HG02884 (cell line): ENCODE measurements around the gene PCDH20.
"Not testable (repeated sequence)": the region's sequence is repeated elsewhere in the genome, so short reads cannot be mapped to it uniquely, and the experiment has no call there.

Experiments
- ATAC-seq: cut with Tn5 transposase; IDR thresholded peaks from one replicate; pipeline ENCODE4 v1.9.1; 2021; ENCODE audit warnings: mild to moderate bottlenecking, moderate library complexity; ENCODE audit not compliant: unreplicated experiment

PCDH20 gene

DNA sequence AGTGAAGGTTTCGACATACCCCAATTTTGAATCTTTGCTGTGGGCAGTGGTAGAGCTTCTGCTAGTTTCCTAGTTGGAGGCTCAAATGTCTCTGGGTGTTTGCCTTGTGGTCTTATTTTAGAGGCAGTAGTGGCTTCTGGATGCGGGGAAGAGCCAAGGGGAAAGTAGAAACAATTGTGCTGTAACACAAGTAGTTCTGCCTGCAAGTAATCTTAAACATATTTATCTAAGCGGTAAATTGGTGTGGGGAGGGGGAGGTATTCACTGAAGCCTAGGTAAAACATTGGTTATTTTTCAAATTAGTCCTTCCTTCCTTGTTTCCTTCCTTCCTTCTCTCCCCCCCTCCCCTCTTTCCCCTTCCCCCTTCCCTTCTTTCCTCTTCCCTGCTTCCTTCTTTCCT, at the start of gene PCDH20:
PCDH20 (minus strand) TSS at position 101 of the 400 bp plus-strand sequence. CDS start 691 bp downstream, outside the sequence.
- ATAC-seq: no peak

DNA sequence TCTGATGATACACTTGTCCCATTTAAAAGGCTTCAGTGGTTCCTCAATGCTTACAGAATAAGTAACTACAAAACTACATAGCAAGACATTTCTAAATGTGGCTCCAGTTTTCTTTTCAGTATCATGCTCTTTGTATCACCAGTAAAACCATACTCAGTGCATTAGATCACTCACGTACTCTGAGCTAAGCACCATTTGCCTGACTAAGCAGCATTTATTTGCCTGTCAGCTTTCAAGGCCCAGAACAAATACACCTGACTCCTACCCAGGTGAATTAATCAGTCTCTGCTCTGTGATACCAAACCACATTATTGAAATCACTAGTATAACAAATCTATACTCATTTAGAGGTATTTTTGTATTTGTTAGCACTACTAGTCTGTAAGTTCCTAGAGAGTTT, 47.4 kb upstream of the PCDH20 start:
- no peak for ATAC-seq

DNA sequence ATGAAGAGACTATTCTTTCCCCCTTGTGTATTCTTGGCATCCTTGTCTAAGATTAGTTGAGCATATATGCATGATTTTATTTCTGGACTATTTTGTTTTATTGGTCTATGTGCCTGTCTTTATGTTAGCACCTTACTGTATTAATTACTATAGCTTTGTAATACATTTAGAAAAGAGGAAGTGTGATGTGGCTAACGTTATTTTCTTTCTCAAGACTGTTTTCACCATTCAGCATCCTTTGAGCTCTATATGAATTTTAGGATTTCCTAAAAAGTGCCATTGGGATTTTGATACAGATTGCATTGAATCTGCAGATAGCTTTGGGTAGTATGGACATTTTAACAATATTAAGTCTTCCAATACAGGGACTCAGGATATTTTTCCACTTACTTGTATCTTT, 37.5 kb upstream of the PCDH20 start:
- no peak for ATAC-seq

DNA sequence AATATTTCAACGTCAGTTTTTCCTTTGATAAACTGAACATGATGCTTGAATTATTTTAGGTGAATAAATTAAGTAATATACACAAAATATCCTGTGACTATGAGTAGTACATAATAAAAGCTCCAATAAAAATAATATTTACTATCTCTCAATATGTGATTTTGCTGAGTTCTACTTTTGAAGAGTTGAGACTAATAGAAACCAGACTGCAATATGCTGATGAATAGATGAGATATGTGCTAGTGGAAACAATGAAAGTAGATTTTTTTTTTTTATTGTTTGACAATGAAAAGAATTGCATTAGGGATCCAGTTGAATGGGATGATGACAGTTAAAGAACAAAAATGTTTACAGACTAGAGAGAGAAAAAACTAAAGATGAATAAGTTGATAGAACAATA, 16.4 kb upstream of the PCDH20 start:
- no peak for ATAC-seq

- ATAC-seq: no peak
These were observed 8.3 kb upstream of the PCDH20 start for GRCh38 chr13:61423915-61424314.

- ATAC-seq: no peak
These were observed 1.5 kb upstream of the PCDH20 start for GRCh38 chr13:61417086-61417570.

DNA sequence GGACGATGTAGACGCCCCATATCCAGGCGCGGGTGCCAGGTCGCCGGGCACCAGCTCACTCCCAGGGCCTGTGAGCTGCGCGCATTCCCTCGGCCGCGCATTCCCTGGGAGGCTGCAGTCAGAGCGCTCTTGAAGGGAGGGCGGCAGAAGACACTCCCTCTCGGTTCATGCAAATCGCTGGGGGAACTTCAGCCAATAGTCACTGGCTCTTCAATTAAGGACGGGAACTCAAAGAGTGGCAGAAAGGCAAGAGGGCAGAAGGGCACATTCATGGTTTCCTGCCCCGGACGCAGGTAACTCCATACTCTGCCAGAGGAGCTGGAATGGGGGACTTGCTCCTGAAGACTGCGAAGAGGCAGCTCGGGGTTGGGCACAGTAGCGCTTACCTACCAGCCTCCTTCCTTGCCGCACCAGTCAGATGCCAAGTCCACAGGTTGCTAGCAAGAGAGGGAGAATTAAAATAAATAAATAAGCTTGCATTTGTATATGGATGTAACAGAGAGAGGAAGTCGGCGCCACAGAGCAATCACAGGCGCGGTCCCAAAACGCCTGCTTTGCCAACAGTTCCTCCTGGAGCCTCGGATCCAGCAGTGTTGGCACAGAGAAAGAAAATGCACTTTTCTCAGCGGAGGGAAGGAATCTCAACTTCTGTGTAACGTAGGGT, 459 bp downstream of the PCDH20 start:
- ATAC-seq: no peak

- no peak for ATAC-seq
These were observed 977 bp downstream of the PCDH20 start for GRCh38 chr13:61414686-61415057.

DNA sequence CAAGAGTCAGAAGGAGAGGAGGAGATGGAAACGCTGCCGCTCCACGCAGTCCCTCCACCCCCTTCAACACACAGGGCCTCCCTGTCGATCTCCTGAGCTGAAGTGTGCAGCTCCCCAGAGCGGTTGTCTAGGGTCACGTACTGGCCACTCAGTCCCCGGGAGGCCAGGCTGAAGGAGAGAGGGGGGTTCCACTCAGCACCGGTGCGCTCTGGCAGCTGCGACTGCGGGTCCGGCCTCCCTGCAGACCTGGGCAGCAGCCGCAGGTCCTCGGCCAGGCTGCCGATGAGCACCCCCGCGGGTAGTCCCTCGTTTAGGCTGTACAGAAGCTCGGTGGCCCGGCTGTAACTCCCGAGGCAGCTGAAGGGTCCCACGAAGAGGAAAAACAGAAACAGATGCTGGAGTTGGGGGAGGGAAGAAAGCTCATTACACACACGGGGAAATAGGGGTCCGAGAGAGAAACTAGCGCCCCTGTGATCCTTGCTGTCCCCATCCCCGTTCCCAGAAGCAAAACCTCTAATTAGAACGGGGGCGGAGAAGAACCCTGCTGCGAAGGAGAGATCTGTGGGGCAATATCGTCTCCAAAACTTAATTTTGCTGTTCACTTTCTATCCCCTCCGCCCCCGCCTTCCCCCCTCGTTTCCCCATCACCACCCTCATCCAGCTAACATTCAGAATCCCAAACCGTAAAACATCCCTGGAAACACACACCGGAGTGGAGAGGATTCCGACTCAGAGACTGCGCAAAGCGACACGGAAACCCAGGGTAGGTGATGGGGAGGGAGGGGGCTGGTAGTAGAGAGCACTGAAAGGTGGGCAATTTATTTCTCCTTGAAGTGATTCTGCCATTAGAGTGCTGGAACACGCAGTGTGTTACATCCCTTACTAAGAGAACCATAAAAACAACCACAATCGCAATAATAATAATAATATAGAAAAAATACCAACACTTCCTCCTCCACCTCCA, 1.8 kb downstream of the PCDH20 start:
- no peak for ATAC-seq

DNA sequence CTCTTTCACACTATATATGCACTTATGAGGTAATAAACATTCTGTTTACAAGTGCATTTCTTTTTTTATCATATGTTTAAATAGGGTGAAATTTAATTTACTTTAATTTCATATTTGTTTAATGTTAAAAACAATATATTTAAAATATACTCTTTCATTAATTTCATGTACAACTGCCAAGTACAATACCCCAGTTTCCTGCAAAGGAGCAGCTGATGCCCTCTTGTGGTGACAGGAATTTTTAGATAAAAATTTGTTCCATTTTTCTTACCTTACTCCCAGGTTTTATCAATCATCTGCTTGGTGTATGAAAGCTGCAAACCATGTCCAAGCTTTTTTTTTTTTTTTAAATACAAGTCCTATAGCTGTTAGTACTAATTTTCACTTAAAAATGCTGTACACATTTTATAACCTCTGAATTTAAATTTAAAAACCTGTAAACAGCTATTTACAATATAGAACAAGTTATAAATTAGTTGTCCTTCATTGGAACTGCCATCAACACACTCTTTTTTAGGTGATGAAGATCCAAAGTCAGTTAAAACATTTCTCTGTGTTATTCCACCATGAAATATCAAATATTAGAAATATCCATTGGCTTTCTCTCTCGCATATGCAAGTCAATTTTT, 4.9 kb downstream of the PCDH20 start:
- no peak for ATAC-seq

- ATAC-seq: no peak
These were observed 5.4 kb downstream of the PCDH20 start for GRCh38 chr13:61410266-61410665.

DNA sequence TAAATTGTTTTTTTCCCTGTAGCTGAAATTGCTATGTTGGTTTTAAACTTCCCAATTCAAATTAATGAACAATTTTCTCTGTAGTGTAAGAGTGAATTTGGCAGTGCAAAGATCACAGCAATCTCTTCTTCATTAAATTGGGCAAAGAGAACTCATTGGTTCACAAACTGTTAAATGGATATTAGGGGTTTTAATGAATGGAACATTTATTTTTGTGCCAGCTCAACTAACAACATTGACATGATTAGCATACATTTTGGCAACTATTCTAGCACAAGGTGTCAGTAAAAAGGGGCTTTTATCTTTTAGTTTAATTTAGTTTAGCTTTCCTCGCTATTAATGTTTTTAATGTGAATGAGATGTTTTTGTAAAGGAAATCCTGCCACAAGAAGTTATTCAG, 7.1 kb downstream of the PCDH20 start:
- no peak for ATAC-seq

DNA sequence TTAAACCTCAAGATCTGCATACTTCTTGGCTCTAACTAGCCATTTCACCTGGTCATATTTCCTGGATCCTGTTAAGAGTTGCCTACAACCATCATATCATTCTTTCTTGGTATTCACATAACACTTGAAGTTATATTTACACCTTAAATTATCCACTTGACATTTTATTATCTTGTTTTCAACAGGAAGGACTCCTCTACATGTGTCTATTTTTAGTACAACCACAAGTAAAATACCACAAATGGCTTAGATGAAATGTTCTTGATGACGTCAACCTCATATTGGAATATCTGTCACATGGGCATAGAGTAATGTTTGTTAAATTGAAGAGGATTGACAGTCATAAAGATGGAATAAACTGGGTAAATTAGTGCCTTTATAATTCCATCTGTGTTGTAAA, 9.4 kb downstream of the PCDH20 start:
- no peak for ATAC-seq

DNA sequence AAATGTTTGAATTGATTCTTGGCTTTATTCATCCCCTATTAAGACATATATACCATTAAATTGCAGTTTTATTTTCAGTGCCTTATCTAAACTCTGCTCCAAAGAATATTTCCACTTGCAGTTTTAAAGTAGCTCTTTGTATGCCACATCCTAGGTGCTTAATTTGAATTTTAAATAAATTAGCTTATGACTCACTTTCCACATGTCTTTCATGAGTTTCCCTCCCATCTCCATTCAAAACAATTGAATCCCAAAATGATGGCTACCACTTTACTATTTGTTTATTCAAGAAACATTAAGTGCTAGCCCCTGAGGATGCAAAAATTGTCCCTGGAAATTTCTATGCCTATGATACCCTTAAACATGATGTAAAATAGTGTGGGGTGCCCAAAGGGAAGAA, 19.5 kb downstream of the PCDH20 start:
- no peak for ATAC-seq

- no peak for ATAC-seq
These were observed 24.2 kb downstream of the PCDH20 start for GRCh38 chr13:61391426-61391825.

DNA sequence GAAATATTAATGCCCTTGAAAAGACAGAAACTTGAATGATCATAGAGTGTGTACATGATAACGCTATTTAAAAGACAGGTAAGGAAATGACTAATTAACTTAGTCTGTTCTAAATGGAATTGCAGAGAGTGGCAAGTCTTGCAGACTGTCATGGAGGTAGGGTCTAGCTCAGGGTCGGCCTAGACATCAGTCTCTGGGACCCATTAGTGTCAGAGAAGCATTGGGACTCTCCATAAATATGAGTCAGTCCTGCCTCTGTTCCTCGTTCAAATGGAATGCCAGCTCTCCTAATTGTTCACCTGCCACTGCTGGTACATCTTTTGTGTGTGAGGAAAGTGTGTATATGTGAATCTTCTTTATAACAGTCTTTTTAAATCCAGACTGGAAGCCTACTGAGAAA, 28.0 kb downstream of the PCDH20 start:
- no peak for ATAC-seq

DNA sequence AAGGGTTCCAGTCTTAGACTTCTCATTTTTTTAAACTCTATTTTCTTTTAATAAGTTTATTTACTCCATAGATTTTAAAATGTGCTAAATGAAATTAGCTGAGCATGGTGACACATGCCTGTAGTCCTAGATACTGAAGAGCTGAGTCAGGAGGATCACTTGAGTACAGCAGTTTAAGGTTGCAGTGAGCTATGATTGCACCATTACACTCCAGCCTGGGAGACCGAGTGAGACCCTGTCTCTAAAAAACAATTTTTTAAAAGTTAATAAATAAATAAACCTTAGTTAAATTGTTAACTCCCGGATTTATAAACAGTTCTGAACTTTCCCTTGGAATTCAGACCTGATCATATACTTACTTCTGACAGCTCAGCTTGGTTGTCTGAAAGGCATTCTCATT, 32.5 kb downstream of the PCDH20 start:
- no peak for ATAC-seq

- no peak for ATAC-seq
These were observed 45.1 kb downstream of the PCDH20 start for GRCh38 chr13:61370520-61370919.

DNA sequence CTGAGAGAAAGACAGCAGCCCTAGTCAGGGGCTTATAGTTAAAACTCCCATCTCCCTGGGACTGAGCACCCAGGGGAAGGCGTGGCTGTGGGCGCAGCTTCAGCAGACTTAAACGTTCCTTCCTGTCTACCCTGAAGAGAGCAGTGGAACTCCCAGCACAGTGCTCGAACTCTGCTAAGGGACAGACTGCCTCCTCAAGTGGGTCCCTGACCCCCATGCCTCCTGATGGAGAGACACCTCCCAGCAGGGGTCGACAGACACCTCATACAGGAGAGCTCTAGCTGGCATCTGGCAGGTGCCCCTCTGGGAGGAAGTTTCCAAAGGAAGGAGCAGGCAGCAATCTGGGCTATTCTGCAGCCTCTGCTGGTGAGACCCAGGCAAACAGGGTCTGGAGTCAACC, 51.0 kb downstream of the PCDH20 start:
- not testable (repeated sequence) for ATAC-seq

DNA sequence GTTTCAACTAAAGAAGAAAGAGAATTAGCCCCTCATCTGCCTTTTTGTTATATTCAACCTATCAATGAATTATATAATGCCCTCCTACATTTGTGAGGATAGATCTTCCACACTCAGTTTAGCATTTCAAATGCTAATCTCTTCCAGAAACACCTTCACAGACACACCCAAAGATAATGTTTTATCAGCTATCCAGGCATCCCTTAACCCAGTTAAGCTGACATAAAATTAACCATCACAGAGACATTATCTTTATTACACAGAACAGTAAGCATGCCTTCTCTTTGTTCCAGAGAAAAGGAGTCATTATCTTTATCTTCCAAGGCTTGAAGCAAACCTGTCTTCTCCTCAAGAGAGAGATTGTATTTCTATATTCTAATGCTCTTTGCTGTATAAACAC, 53.1 kb downstream of the PCDH20 start:
- ATAC-seq: no peak
